K562 (cell line): Measurements from ENCODE around the gene LGR6. TPM values are rescaled to one million over a fixed set of nuclear protein-coding genes. Genes with fewer than 3 reads are reported as not detected.

Experiments
- CC2D1A ChIP-seq: fragments of 450-650 bp; IDR thresholded peaks from 2 replicates; pipeline ENCODE4 v1.6.1; 2017; ENCODE audit warnings: mild to moderate bottlenecking
- CHCHD3 ChIP-seq: fragments of 250-450 bp; sonication (Bioruptor Pico); IDR thresholded peaks from 2 replicates; pipeline ENCODE4 v2.1.2; 2022; ENCODE audit warnings: mild to moderate bottlenecking
- DIDO1 ChIP-seq: fragments of 450-650 bp; IDR thresholded peaks from 2 replicates; pipeline ENCODE4 v1.6.1; 2016; ENCODE audit warnings: low read depth, missing biosample characterization, missing genetic modification characterization
- EZH2 ChIP-seq: IDR thresholded peaks from 2 replicates; pipeline ENCODE4 v1.6.1; 2012; ENCODE audit warnings: low read depth, mild to moderate bottlenecking, inconsistent platforms, low read length, borderline replicate concordance
- GABPB2 ChIP-seq: fragments of 250-450 bp; sonication (Bioruptor Pico); conservative IDR thresholded peaks from 2 replicates; pipeline ENCODE4 v1.5.1; 2021; ENCODE audit warnings: mild to moderate bottlenecking
- HNRNPK ChIP-seq: fragments of 200-400 bp; formaldehyde crosslinking; IDR thresholded peaks from one replicate; pipeline ENCODE4 v1.6.1; 2018; ENCODE audit warnings: mild to moderate bottlenecking, low read depth, low read length; ENCODE audit not compliant: poor library complexity, severe bottlenecking
- HOXB6 ChIP-seq: fragments of 250-450 bp; sonication (Bioruptor Pico); IDR thresholded peaks from 2 replicates; pipeline ENCODE4 v1.5.1; 2022; ENCODE audit warnings: mild to moderate bottlenecking, borderline replicate concordance
- KDM5B ChIP-seq: fragments of 200-600 bp; sonication (generic); IDR thresholded peaks from 2 replicates; pipeline ENCODE4 v1.6.1; 2012; ENCODE audit warnings: low read depth, mild to moderate bottlenecking, moderate library complexity, low read length, control low read depth, inconsistent platforms; ENCODE audit not compliant: insufficient replicate concordance
- LCOR ChIP-seq: sonication (generic); formaldehyde crosslinking; IDR thresholded peaks from 2 replicates; pipeline ENCODE4 v1.8.0; 2022; ENCODE audit warnings: mild to moderate bottlenecking, missing genetic modification reagents
- MAFK ChIP-seq: IDR thresholded peaks from 2 replicates; pipeline ENCODE4 v1.6.1; 2011; ENCODE audit warnings: low read length, improper control_type of control experiment
- NR4A1 ChIP-seq, 2 experiments: fragments of 250-450 bp in 1 of 2; fragments of 450-650 bp in 1 of 2; sonication (Bioruptor Pico) in 1 of 2; IDR thresholded peaks; 2 replicates each; pipeline versions ENCODE4 v1.4.0 to v1.6.1; 2016 to 2020; ENCODE audit warnings: mild to moderate bottlenecking in 2 of 2, missing compliant biosample characterization in 1 of 2, missing genetic modification characterization in 1 of 2, moderate library complexity in 1 of 2
- POU5F1 ChIP-seq: fragments of 150-350 bp; IDR thresholded peaks from 2 replicates; pipeline ENCODE4 v1.6.1; 2014; ENCODE audit warnings: borderline replicate concordance, low read length, low read depth, mild to moderate bottlenecking; ENCODE audit not compliant: partially characterized antibody
- RFX7 ChIP-seq: fragments of 250-450 bp; sonication (Bioruptor Pico); IDR thresholded peaks from 2 replicates; pipeline ENCODE4 v1.5.1; 2021; ENCODE audit warnings: mild to moderate bottlenecking
- STAT5A ChIP-seq: IDR thresholded peaks from 2 replicates; pipeline ENCODE4 v1.6.1; 2012; ENCODE audit warnings: low read length, inconsistent platforms, borderline replicate concordance
- THAP7 ChIP-seq: fragments of 250-450 bp; sonication (Bioruptor Pico); IDR thresholded peaks from 2 replicates; pipeline ENCODE4 v1.5.0; 2021
- ZNF324 ChIP-seq: fragments of 250-450 bp; sonication (Bioruptor Pico); IDR thresholded peaks from 2 replicates; pipeline ENCODE4 v1.4.0; 2020; ENCODE audit warnings: mild to moderate bottlenecking
- ZNF431 ChIP-seq: sonication (generic); formaldehyde crosslinking; IDR thresholded peaks from 2 replicates; pipeline ENCODE4 v1.8.0; 2022; ENCODE audit warnings: mild to moderate bottlenecking, missing genetic modification reagents
- ZNF77 ChIP-seq: fragments of 250-450 bp; sonication (Bioruptor Pico); IDR thresholded peaks from 2 replicates; pipeline ENCODE4 v1.5.0; 2020
- polyA plus RNA-seq, 8 experiments: library from polyadenylated mRNA; depleted of rRNA in 4 of 8; stranded (reverse) in 5 of 8; unstranded in 3 of 8; fragments of >200 nt; fragmentation: Nextera tagmentation in 2 of 8; fragmentation: Illumina TruSeq in 1 of 8; extraction: Ambion mirVana in 2 of 8; extraction: Trizol in 1 of 8; gene quantifications; 2 replicates each; pipeline versions ENCODE4 v1.2.1 to v1.2.3, GENCODE V29; 2011 to 2014; ENCODE audit warnings: inconsistent platforms in 1 of 8, missing spikeins in 1 of 8
- total RNA-seq, 7 experiments: library from RNA; depleted of rRNA in 6 of 7; stranded (reverse); fragments of >200 nt in 6 of 7; fragmentation: Illumina TruSeq in 2 of 7; extraction: Trizol in 2 of 7; gene quantifications; 2 replicates each; pipeline versions ENCODE4 v1.2.1 to v1.2.3, GENCODE V29; 2011 to 2021; ENCODE audit warnings: low replicate concordance in 1 of 7
- TF ChIP-seq, protein P1 (sequence below): fragments of 450-650 bp; IDR thresholded peaks from 2 replicates; pipeline ENCODE4 v1.6.1; 2017; ENCODE audit warnings: antibody characterized with exemption, mild to moderate bottlenecking
- TF ChIP-seq, protein P2 (sequence below), 2 experiments: IDR thresholded peaks; 2 replicates each; pipeline ENCODE4 v1.6.1; 2012; ENCODE audit warnings: improper control_type of control experiment in 2 of 2, low read depth in 2 of 2, low read length in 2 of 2, borderline replicate concordance in 1 of 2

LGR6 gene
- total and polyA plus RNA-seq, 9 of the 15 experiments (the other 6 are each of a cell fraction or from before 2014, with no cell fraction given) = 0.01 to 0.54 (median 0.17) TPM; not detected in 1

DNA sequence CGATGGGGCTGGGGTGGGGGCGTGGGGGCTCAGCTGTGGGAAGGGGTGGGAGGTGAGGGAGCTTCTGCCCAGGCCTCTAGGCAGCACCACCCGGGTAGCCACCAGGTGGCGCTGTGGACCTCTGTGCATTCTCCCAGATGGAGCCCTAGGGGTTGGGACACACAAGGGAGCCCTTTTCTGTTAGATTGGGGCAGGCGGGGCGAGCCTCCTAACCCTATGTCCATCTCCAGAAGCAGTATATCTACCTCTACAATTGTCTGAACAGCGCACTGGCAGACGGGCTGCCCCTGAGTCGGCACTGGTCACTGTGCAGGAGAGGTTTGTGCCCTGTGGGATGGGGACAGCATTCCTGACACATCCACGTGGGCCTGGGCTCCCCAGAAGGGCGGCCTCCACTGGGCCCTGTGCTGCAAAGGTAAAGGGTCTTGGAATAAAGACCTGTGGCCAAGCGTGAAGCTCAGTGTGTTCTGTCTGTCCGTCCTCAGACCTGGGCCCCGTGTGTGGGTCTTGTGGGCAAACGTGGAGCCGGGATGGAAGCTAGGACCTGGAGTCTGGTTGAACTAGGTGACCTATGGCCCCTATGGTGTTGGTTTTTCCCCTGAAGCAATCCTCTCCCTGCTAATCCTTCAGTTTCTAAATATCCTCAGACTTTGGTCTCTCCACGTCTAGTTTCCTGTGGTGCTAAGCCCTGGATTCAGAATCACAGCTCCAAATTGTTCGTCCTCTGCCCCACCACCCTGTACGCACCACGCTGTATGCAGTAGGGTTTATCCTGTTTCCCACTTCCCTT is 4.4 kb upstream of the LGR6 start (continued):
- TF ChIP-seq, protein P1, sequence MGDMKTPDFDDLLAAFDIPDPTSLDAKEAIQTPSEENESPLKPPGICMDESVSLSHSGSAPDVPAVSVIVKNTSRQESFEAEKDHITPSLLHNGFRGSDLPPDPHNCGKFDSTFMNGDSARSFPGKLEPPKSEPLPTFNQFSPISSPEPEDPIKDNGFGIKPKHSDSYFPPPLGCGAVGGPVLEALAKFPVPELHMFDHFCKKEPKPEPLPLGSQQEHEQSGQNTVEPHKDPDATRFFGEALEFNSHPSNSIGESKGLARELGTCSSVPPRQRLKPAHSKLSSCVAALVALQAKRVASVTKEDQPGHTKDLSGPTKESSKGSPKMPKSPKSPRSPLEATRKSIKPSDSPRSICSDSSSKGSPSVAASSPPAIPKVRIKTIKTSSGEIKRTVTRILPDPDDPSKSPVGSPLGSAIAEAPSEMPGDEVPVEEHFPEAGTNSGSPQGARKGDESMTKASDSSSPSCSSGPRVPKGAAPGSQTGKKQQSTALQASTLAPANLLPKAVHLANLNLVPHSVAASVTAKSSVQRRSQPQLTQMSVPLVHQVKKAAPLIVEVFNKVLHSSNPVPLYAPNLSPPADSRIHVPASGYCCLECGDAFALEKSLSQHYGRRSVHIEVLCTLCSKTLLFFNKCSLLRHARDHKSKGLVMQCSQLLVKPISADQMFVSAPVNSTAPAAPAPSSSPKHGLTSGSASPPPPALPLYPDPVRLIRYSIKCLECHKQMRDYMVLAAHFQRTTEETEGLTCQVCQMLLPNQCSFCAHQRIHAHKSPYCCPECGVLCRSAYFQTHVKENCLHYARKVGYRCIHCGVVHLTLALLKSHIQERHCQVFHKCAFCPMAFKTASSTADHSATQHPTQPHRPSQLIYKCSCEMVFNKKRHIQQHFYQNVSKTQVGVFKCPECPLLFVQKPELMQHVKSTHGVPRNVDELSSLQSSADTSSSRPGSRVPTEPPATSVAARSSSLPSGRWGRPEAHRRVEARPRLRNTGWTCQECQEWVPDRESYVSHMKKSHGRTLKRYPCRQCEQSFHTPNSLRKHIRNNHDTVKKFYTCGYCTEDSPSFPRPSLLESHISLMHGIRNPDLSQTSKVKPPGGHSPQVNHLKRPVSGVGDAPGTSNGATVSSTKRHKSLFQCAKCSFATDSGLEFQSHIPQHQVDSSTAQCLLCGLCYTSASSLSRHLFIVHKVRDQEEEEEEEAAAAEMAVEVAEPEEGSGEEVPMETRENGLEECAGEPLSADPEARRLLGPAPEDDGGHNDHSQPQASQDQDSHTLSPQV = no peak
- TF ChIP-seq CHCHD3 (CRISPR knock-in tag) = no peak
- TF ChIP-seq CC2D1A = no peak
- no peak for TF ChIP-seq STAT5A
- no peak for TF ChIP-seq LCOR (CRISPR knock-in tag)
- TF ChIP-seq ZNF77 (CRISPR knock-in tag) = no peak
- TF ChIP-seq HOXB6 (CRISPR knock-in tag) = no peak
- TF ChIP-seq EZH2 = no peak
- TF ChIP-seq MAFK = no peak
- no peak for TF ChIP-seq NR4A1 (CRISPR knock-in tag; IDR thresholded peaks at IDR 0.05)
- TF ChIP-seq NR4A1 (tag; IDR thresholded peaks at IDR 0.05) = no peak
- 0 out of 2 replicates have a peak, but pooled peaks have one; percentile 16 for TF ChIP-seq ZNF431
- TF ChIP-seq POU5F1 = no peak
- no peak for TF ChIP-seq THAP7 (CRISPR knock-in tag)
- no peak for TF ChIP-seq HNRNPK
- no peak for TF ChIP-seq KDM5B
- TF ChIP-seq, protein P2, sequence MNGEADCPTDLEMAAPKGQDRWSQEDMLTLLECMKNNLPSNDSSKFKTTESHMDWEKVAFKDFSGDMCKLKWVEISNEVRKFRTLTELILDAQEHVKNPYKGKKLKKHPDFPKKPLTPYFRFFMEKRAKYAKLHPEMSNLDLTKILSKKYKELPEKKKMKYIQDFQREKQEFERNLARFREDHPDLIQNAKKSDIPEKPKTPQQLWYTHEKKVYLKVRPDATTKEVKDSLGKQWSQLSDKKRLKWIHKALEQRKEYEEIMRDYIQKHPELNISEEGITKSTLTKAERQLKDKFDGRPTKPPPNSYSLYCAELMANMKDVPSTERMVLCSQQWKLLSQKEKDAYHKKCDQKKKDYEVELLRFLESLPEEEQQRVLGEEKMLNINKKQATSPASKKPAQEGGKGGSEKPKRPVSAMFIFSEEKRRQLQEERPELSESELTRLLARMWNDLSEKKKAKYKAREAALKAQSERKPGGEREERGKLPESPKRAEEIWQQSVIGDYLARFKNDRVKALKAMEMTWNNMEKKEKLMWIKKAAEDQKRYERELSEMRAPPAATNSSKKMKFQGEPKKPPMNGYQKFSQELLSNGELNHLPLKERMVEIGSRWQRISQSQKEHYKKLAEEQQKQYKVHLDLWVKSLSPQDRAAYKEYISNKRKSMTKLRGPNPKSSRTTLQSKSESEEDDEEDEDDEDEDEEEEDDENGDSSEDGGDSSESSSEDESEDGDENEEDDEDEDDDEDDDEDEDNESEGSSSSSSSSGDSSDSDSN (IDR thresholded peaks at IDR 0.05; ENCODE audit: borderline replicate concordance in 1 of 2, low read depth in 2 of 2, low read length in 2 of 2) = no peak
- no peak for TF ChIP-seq RFX7 (CRISPR knock-in tag)
- no peak for TF ChIP-seq DIDO1 (tag)
- TF ChIP-seq ZNF324 (CRISPR knock-in tag) = no peak
- no peak for TF ChIP-seq GABPB2 (CRISPR knock-in tag)
